Fibroblast of lung (primary cell): ENCODE data around the gene SMOC2. TPM values are rescaled to one million over a fixed set of nuclear protein-coding genes. Genes with fewer than 3 reads are reported as not detected.
"Not testable (repeated sequence)": the region's sequence is repeated elsewhere in the genome, so short reads cannot be mapped to it uniquely, and the experiment has no call there.

Experiments
- DNase-seq, 2 donors: peaks; one replicate each; pipeline versions ENCODE4 v3.0.0 to v3.0.0-alpha.2; 2010; ENCODE audit warnings: low read depth in 2 of 2
- H2AFZ ChIP-seq: 2 replicates; pipeline ENCODE4 v1.5.1; 2012; ENCODE audit warnings: low read length, control low read depth, inconsistent platforms
- H3K27ac ChIP-seq: 2 replicates; pipeline ENCODE4 v1.5.1; 2011; ENCODE audit warnings: low read length, control low read depth; ENCODE audit not compliant: insufficient read depth
- H3K27me3 ChIP-seq: 2 replicates; pipeline ENCODE4 v1.5.1; 2011; ENCODE audit warnings: mild to moderate bottlenecking, low read length; ENCODE audit not compliant: control insufficient read depth, insufficient read depth
- H3K36me3 ChIP-seq: 2 replicates; pipeline ENCODE4 v1.5.1; 2011; ENCODE audit warnings: low read length; ENCODE audit not compliant: control insufficient read depth, insufficient read depth
- H3K4me1 ChIP-seq: 2 replicates; pipeline ENCODE4 v1.5.1; 2011; ENCODE audit warnings: low read length; ENCODE audit not compliant: control insufficient read depth, insufficient read depth; ENCODE audit errors: extremely low read depth
- H3K4me2 ChIP-seq: 2 replicates; pipeline ENCODE4 v1.5.1; 2011; ENCODE audit warnings: low read length, control low read depth; ENCODE audit not compliant: insufficient read depth; ENCODE audit errors: extremely low read depth
- H3K4me3 ChIP-seq, 4 experiments: fragments of 200-600 bp in 1 of 4; sonication (generic) in 1 of 4; replicated peaks in 1 of 4; 2 replicates each; pipeline ENCODE4 v1.5.1; 2011 to 2016; ENCODE audit warnings: low read length in 4 of 4, low read depth in 3 of 4, mild to moderate bottlenecking in 3 of 4, control low read depth in 2 of 4, inconsistent platforms in 1 of 4, mixed read lengths in 1 of 4; ENCODE audit not compliant: insufficient read depth in 1 of 4; ENCODE audit errors: control extremely low read depth in 1 of 4
- H3K79me2 ChIP-seq: 2 replicates; pipeline ENCODE4 v1.5.1; 2012; ENCODE audit warnings: mild to moderate bottlenecking, low read length, inconsistent platforms; ENCODE audit not compliant: control insufficient read depth, insufficient read depth
- H3K9ac ChIP-seq: 2 replicates; pipeline ENCODE4 v1.5.1; 2011; ENCODE audit warnings: mild to moderate bottlenecking, low read length, control low read depth; ENCODE audit not compliant: insufficient read depth
- H3K9me3 ChIP-seq: 2 replicates; pipeline ENCODE4 v1.5.1; 2012; ENCODE audit warnings: low read depth, low read length; ENCODE audit not compliant: control insufficient read depth, insufficient read depth
- H4K20me1 ChIP-seq: 2 replicates; pipeline ENCODE4 v1.5.1; 2011; ENCODE audit warnings: low read length; ENCODE audit not compliant: control insufficient read depth, insufficient read depth; ENCODE audit errors: extremely low read depth
- CTCF ChIP-seq, 2 donors: IDR thresholded peaks in 1 of 2; conservative IDR thresholded peaks in 1 of 2; 1 replicate in 1 of 2; 2 replicates in 1 of 2; pipeline ENCODE4 v1.5.1; 2011 to 2012; ENCODE audit warnings: low read length in 2 of 2, control low read depth in 1 of 2, inconsistent platforms in 1 of 2, low read depth in 1 of 2, mild to moderate bottlenecking in 1 of 2
- EZH2 ChIP-seq: IDR thresholded peaks from 2 replicates; pipeline ENCODE4 v1.5.1; 2012; ENCODE audit warnings: low read length, control low read depth, mild to moderate bottlenecking; ENCODE audit errors: missing control alignments
- polyA plus RNA-seq, 2 donors: library from polyadenylated mRNA; depleted of rRNA in 1 of 2; stranded (reverse) in 1 of 2; unstranded in 1 of 2; fragments of >200 nt; gene quantifications; 2 replicates each; pipeline ENCODE4 v1.2.1, GENCODE V29; 2011 to 2012; ENCODE audit warnings: missing spikeins in 1 of 2
- total RNA-seq: library from RNA; depleted of rRNA; stranded (reverse); fragments of >200 nt; gene quantifications from 2 replicates; pipeline ENCODE4 v1.2.1, GENCODE V29; 2014

Gene SMOC2
- total and polyA plus RNA-seq, 2 donors (not counting 1 experiment from before 2014, with no cell fraction given): not detected

- no peak overlapping the region for H3K9ac ChIP-seq
- no peaks in the 10 kb centered on the region for H3K4me1 ChIP-seq
- no peaks in the 10 kb centered on the region for H3K9me3 ChIP-seq
- H3K79me2 ChIP-seq: no peaks in the 10 kb centered on the region
- H3K27ac ChIP-seq: no peak overlapping the region
- no peak for DNase-seq
- no peak overlapping the region for H2AFZ ChIP-seq
- no peaks in the 10 kb centered on the region for H3K27me3 ChIP-seq
- no peaks in the 10 kb centered on the region for H4K20me1 ChIP-seq
- H3K4me3 ChIP-seq: no peak overlapping the region
- H3K36me3 ChIP-seq: no peaks in the 10 kb centered on the region
- H3K4me2 ChIP-seq: no peak overlapping the region
- no peak for TF ChIP-seq EZH2
These were observed 234.4 kb downstream of the SMOC2 start for GRCh38 chr6:168675375-168675774.

DNA sequence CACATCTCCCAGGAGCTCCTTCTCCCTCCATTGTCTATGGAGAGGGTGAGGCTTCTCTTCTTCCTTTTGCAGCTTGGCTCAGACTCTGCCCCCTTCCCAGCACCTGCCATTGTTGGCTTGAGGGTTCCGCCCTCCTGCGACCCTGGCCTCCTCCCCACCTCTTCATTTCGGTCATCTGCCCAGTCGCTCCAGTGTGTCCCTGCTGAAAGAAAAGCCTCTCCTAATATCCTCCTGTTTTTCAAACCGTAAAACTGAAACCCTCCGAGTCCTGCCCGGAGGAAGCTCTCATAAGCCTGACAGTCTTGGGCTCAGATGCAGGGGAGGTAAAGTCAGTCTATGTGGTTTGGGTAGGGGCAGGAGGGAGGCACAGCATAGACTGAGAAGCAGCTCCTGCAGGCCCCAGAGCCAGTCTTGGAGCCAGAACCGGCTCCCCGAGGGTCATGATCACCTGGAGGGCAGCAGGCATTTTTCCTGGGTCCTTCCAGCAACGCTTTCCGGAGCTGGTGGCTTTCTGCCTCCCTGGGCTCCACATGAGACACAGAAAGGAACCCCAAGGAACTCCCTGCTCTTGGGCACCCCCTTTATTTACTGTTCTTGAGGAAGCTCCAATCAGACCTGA is 235.1 kb downstream of the SMOC2 start:
- Histone ChIP-seq H3K9me3 (no peaks in the 10 kb centered on the region), H3K4me1 (no peaks in the 10 kb centered on the region), H3K27me3 (no peaks in the 10 kb centered on the region), H3K9ac (no peak overlapping the region), H3K36me3 (no peaks in the 10 kb centered on the region), H3K4me2 (no peak overlapping the region), H4K20me1 (no peaks in the 10 kb centered on the region), H3K4me3 (no peak overlapping the region), H3K27ac (no peak overlapping the region), H3K79me2 (no peaks in the 10 kb centered on the region), H2AFZ (no peak overlapping the region)
- no peak for TF ChIP-seq EZH2
- no peak for TF ChIP-seq CTCF (conservative IDR thresholded peaks at IDR 0.05 in 1 of 2, IDR thresholded peaks at IDR 0.05 in 1 of 2; ENCODE audit: low read depth in 1 of 2, low read length in 2 of 2)
- DNase-seq: no peak

DNA sequence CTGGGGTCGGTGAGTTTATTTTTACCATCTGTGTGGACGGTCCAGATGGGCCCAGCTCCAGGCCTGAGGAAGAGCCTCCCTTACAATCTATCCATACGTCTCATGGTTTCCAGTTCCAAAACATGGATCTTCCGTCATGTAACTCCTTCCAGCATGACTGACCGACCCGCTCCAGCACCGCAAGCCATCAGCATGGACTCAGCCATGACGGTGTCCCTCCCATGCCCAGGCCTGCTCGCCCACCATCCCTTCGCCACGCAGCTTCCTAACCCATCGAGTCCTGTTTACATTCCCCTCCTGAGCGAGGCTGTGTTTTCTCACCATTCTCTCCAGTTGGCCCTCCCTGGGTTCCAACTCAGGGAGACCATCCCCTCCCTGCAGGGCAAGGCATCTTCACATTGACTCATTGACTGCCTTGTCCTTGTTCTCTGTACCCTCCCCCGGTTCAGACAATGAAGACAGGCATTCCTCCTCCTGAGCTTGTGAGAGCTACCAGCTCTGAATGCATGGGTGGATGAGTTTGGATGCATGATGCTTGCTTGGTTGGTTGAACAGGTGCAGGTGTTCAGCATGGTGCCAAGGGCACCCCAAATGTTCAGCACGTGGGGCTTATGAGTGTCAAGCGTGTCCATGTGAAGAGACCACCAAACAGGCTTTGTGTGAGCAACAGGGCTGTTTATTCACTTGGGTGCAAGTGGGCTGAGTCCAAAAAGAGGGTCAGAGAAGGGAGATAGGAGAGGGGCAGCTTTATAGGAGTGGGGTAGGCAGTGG is 235.8 kb downstream of the SMOC2 start:
- Histone ChIP-seq H3K27me3 (no peaks in the 10 kb centered on the region), H3K27ac (no peak overlapping the region), H3K4me2 (no peak overlapping the region), H3K9me3 (no peaks in the 10 kb centered on the region), H4K20me1 (no peaks in the 10 kb centered on the region), H3K79me2 (no peaks in the 10 kb centered on the region), H3K4me3 (no peak overlapping the region), H3K9ac (no peak overlapping the region), H3K4me1 (no peaks in the 10 kb centered on the region), H3K36me3 (no peaks in the 10 kb centered on the region), H2AFZ (no peak overlapping the region)
- TF ChIP-seq CTCF (conservative IDR thresholded peaks at IDR 0.05 in 1 of 2, IDR thresholded peaks at IDR 0.05 in 1 of 2; ENCODE audit: low read depth in 1 of 2, low read length in 2 of 2) (no peak), EZH2 (no peak)
- no peak for DNase-seq

GRCh38 chr6:168677323-168677781 is 236.4 kb downstream of the SMOC2 start:
- H4K20me1 ChIP-seq, H3K27me3 ChIP-seq, H3K4me2 ChIP-seq, H3K9me3 ChIP-seq, H3K9ac ChIP-seq, H3K4me1 ChIP-seq, DNase-seq, H3K79me2 ChIP-seq, H3K27ac ChIP-seq, H2AFZ ChIP-seq, H3K36me3 ChIP-seq, H3K4me3 ChIP-seq: not testable (repeated sequence)
